Measurements from ENCODE around the gene DHX8. TPM values are rescaled to one million over a fixed set of nuclear protein-coding genes. Genes with fewer than 3 reads are reported as not detected.

Gene DHX8
- polyA plus RNA-seq, 3 donors: 21.8 to 35.6 (median 26.5) TPM

DNA sequence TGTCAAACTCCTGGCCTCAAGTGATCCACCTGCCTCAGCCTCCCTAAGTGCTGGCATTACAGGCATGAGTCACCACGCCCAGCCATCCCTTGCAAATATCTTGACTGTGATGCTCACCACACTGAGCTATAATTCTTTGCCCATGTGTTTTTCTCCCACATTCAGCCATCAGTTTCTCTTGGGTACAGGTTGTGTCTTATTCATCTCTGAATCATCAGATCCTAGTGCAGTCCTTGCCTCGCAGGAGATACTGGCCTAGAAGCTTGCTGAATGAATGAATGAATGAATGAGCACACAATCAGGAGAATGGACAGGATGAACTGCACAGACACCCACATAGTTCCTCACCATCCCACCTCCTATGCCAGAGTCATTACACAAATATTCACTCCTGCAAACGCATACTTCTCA is 86.7 kb downstream of the DHX8 start:
- DNase-seq: no peak
- no peaks in the 10 kb centered on the region for H3K79me2 ChIP-seq (ENCODE audit: insufficient read depth, low read length)
- 100% methylated on average over 2 of the region's 3 CpGs for WGBS (ENCODE audit: insufficient coverage)
- Mint-ChIP-seq H3K36me3 (no peaks in the 10 kb centered on the region), H3K27ac (no peak overlapping the region), H3K4me3 (no peak overlapping the region), H3K9me3 (no peaks in the 10 kb centered on the region), H3K27me3 (ENCODE audit: low read depth in 3 of 3) (peaks cover 4 to 10% (median 6%) of the 10 kb centered on the region in 3 donors), H3K4me1 (no peaks in the 10 kb centered on the region)
- intact Hi-C loops (cut with micrococcal nuclease): no loop called here
- no peak for TF ChIP-seq CTCF (IDR thresholded peaks at IDR 0.05)
- H2AFZ ChIP-seq (ENCODE audit: insufficient read depth, low read depth, low read length, poor library complexity, severe bottlenecking): no peak overlapping the region
- H3K27me3 ChIP-seq (ENCODE audit: control insufficient read depth in 2 of 2, insufficient read depth in 2 of 2, low read length in 2 of 2): peaks cover 0 to 2% of the 10 kb centered on the region in 2 donors
- H3K27ac ChIP-seq (ENCODE audit: low read depth in 1 of 2, low read length in 2 of 2): no peak overlapping the region
- no peaks in the 10 kb centered on the region for H3K4me1 ChIP-seq (ENCODE audit: control insufficient read depth in 1 of 2, insufficient read depth in 2 of 2, low read length in 2 of 2)
- H3K9ac ChIP-seq (ENCODE audit: insufficient read depth, low read length, poor library complexity, severe bottlenecking): no peak overlapping the region
- no peak overlapping the region for H3K4me2 ChIP-seq (replicated peaks; ENCODE audit: extremely low read depth, low read length, poor library complexity, severe bottlenecking)
- H4K20me1 ChIP-seq (ENCODE audit: insufficient read depth, low read length): no peaks in the 10 kb centered on the region
- no peaks in the 10 kb centered on the region for H3K36me3 ChIP-seq (replicated peaks in 1 of 2; ENCODE audit: control insufficient read depth in 1 of 2, insufficient read depth in 2 of 2, low read length in 2 of 2)
- no peak overlapping the region for H3K4me3 ChIP-seq (replicated peaks in 1 of 3; ENCODE audit: low read depth in 2 of 3, low read length in 3 of 3)
- H3K9me3 ChIP-seq (replicated peaks in 1 of 2; ENCODE audit: control insufficient read depth in 1 of 2, insufficient read depth in 1 of 2, low read length in 2 of 2): no peaks in the 10 kb centered on the region

GRCh38 chr17:43572368-43572980 is 88.7 kb downstream of the DHX8 start:
- H3K27me3 Mint-ChIP-seq (ENCODE audit: low read depth in 3 of 3): peaks cover 7 to 11% (median 10%) of the 10 kb centered on the region in 3 donors
- TF ChIP-seq CTCF (IDR thresholded peaks at IDR 0.05): no peak
- no peaks in the 10 kb centered on the region for H3K36me3 ChIP-seq (replicated peaks in 1 of 2; ENCODE audit: control insufficient read depth in 1 of 2, insufficient read depth in 2 of 2, low read length in 2 of 2)
- H3K4me2 ChIP-seq (replicated peaks; ENCODE audit: extremely low read depth, low read length, poor library complexity, severe bottlenecking): no peak overlapping the region
- no peak for DNase-seq
- intact Hi-C loops (cut with micrococcal nuclease): no loop called here
- no peaks in the 10 kb centered on the region for H3K9me3 Mint-ChIP-seq
- H3K4me1 Mint-ChIP-seq: no peaks in the 10 kb centered on the region
- H3K4me1 ChIP-seq (ENCODE audit: control insufficient read depth in 1 of 2, insufficient read depth in 2 of 2, low read length in 2 of 2): no peaks in the 10 kb centered on the region
- no peak overlapping the region for H2AFZ ChIP-seq (ENCODE audit: insufficient read depth, low read depth, low read length, poor library complexity, severe bottlenecking)
- H3K9me3 ChIP-seq (replicated peaks in 1 of 2; ENCODE audit: control insufficient read depth in 1 of 2, insufficient read depth in 1 of 2, low read length in 2 of 2): no peaks in the 10 kb centered on the region
- H4K20me1 ChIP-seq (ENCODE audit: insufficient read depth, low read length): no peaks in the 10 kb centered on the region
- H3K27ac Mint-ChIP-seq: no peak overlapping the region
- WGBS (ENCODE audit: insufficient coverage): 100% methylated on average over 3 of the region's 5 CpGs
- no peak overlapping the region for H3K9ac ChIP-seq (ENCODE audit: insufficient read depth, low read length, poor library complexity, severe bottlenecking)
- no peaks in the 10 kb centered on the region for H3K36me3 Mint-ChIP-seq
- H3K4me3 Mint-ChIP-seq: no peak overlapping the region
- no peak overlapping the region for H3K4me3 ChIP-seq (replicated peaks in 1 of 3; ENCODE audit: low read depth in 2 of 3, low read length in 3 of 3)
- H3K27me3 ChIP-seq (ENCODE audit: control insufficient read depth in 2 of 2, insufficient read depth in 2 of 2, low read length in 2 of 2): peaks cover 0 to 2% of the 10 kb centered on the region in 2 donors
- no peaks in the 10 kb centered on the region for H3K79me2 ChIP-seq (ENCODE audit: insufficient read depth, low read length)
- H3K27ac ChIP-seq (ENCODE audit: low read depth in 1 of 2, low read length in 2 of 2): no peak overlapping the region
